NCI-H2227 (cell line): ENCODE measurements around the gene HIRIP3.
A peak's percentile ranks its signal among the peaks of the same experiment; 100 is the strongest.
"Not testable (repeated sequence)": the region's sequence is repeated elsewhere in the genome, so short reads cannot be mapped to it uniquely, and the experiment has no call there.

Source experiments
- DNase-seq: peaks from one replicate; lab custom pipeline; 2025; ENCODE audit not compliant: unreplicated experiment; lab: John Stamatoyannopoulos, UW

Gene HIRIP3

DNA sequence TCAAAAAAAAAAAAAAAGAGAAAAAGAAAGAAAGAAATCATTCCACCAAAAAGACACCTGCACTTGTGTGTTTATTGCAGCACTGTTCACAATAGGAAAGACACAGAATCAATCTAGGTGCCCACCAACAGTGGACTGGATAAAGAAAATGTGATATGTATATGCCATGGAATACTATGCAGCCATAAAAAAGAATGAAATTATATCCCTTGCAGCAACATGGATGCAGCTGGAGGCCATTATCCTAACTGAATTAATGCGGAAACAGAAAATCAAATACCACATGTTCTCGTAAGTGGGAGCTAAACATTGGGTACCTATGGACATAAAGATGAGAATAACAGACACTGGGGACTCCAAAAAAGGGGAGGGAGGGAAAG is 21.9 kb upstream of the HIRIP3 start:
- no peak for DNase-seq

DNA sequence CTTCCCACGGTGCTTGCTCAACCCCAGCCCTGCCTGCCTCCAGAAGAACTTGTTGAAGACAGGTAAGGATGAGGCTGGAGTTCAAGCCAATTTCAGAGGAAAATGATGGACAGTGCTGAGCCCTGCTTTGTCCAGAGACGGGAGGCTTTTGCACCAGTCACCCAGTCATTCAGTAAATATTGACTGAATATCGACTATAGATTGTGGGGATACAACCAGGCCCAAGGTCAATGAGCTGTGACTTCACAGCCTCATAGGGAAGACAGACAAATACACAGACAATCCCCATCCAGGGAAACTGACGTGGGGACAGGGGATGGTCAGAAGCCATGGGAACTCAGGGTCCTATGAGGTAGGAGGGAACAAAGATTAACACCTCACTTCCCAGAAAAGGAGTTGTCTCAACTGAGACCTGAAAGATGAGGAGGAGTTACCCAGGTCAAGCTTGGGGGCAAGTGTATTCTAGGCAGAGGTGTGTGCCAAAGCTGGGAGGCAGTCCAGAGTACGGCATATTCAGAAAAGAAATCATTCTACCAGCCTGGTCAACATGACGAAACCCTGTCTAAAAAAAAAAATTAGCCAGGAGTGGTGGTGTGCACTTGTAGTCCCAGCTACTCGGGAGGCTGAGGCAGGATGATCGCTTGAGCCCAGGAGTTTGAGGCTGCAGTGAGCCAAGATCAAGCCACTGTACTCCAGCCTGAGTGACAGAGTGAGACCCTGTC is 21.3 kb upstream of the HIRIP3 start:
- no peak for DNase-seq

DNA sequence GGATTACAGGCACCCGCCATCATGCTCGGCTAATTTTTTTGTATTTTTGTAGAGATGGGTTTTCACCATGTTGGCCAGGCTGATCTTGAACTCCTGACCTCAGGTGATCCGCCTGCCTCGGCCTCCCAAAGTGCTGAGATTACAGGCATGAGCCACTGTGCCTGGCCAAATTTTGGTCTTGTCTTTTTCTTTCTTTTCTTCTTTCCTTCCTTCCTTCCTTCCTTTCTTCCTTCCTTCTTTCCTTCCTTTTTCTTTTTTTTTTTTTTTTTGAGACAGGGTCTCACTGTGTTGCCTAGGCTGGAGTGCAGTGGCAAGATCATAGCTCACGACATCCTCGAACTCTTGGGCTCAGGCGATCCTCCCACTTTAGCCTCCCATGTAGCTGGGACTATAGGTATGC is 20.0 kb upstream of the HIRIP3 start:
- not testable (repeated sequence) for DNase-seq

DNA sequence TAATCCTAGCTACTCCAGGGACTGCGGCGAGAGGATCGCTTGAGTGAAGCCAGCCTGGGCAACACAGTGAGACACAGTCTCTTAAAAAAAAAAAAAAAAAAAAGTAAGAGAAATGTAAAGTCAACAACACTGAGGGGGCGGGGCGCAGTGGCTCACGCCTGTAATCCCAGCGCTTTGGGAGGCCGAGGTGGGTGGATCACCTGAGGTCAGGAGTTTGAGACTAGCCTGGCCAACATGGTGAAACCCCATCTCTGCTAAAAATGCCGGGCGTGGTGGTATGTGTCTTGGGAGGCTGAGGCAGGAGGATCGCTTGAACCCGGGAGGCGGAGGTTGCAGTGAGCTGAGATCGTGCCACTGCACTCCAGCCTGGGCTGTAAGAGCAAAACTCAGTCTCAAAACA is 17.2 kb upstream of the HIRIP3 start:
- DNase-seq, result not testable (repeated sequence)

DNA sequence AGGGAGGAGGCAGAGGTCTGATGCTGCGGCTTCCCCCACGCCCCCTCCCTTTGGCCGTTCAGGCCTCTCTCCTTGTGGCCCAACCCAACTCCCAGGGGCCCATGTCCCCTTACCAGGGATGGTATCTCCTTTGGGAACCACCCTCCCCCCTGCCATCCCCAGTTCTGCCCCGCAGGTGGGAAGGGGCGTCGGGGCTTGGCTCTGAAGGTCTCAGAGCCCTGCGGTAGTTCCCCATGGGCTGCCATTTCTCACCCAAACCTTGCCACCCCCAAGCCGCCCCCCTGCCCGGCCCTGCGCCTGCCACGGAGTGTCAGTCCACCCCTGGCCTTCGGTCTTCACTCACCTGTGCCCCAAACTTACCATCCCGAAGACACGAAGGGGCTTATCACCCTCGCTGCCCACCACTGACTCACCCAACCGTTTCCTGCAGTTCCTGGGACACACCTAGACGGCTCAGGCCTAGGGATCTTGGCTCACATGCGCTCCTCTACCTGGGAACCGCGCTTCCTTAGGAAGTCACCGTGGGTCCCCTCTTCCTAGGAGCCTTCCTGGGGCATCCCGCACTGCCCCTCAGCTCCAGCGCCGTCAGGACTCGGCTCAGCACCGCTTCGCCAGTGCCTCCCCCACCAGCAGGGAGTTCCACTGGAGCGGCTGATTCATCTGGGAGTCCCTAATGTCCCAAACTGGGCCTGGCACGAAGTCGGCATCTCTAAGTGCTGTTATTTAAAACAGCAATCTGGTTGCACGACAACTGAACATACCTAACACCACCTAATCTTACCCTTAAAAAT is 16.5 kb upstream of the HIRIP3 start:
- no peak for DNase-seq

DNA sequence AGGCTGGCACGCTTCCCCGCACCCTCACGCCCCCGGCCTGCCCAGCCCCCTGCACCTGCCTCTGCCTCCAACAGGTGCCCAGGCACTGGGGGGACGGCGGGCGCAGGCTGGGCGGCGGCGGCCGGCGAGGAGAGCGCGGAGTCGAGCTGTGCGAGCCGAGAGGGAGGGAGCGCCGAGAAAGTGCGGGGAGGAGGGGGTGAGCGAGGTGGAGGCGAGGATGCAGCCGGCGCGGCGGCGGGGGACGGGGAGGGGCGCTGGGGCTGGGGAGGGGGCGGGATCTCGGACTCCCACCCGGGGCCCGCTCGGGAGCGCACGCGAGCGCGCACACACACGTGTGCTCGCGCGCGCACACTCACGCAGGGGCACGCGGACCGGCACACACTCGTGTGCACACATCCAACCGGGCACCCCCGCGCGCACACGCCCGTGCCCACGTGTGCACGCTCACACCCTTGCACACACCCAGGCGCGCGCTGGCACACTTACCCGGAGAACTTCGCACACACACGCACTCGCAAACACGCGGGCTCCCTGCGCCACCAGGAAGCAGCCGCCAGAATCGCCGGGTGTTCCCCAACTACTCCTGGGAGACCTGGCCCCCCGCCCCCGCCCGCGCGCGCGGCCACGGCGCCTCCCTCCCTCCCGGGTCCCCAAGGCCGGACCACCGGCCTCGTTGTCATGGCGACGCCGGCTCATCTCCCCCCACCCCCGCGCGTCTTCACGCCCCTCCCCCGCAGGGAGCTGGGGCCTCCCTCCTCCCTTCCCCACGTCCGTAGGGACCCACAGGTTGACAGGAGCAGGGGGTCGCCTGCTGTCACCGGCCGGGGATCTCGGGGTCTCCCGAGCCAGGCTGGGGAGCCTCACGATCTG is 15.7 kb upstream of the HIRIP3 start, which contains the start of gene DOC2A:
TSS of gene DOC2A (minus strand) at position 184 of the 870 bp plus-strand sequence. CDS start 805 bp downstream, outside the sequence.
- peak; percentile 86 for DNase-seq

DNA sequence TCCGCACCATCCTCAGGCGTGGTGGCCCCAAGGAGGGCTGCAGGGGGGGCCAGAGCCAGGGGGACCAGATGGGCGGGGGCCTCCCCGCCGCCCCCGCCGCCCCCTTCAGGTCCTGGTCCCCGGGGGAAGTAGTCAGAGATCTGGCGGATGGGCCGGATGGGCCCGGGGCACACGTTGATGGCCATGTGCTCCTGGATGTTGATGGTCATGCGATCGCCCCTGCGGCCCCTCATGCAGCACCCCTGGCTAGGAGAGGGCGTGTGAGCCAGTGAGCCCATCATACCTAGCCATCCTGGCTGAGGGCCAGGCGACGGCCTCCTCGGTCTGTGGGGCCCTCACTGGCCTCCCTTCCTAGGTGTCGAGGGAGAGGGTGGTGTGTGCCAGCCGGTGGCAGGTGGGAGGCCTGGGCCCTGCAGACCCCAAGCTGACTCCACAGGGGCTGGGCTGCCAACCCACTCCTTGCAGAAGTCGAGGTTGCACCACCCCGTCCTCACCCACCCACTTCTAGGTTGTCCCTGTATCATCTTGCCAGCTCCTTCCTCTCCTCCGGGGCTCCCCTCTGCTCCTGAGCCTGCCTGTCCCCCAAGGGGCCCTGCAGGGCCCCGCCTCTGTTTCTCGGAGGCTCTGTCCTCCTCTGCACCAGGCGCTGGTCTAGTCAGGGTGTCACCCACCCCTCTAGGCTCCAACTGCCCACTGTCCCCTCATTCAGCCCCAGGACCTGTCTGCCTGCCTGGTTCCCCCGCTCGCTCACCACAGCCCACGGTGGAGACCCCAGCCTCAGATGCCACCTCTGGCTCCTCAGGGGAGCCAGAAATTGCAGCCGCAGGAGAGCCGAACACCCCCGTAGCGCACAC is 14.8 kb upstream of the HIRIP3 start:
- no peak for DNase-seq

DNA sequence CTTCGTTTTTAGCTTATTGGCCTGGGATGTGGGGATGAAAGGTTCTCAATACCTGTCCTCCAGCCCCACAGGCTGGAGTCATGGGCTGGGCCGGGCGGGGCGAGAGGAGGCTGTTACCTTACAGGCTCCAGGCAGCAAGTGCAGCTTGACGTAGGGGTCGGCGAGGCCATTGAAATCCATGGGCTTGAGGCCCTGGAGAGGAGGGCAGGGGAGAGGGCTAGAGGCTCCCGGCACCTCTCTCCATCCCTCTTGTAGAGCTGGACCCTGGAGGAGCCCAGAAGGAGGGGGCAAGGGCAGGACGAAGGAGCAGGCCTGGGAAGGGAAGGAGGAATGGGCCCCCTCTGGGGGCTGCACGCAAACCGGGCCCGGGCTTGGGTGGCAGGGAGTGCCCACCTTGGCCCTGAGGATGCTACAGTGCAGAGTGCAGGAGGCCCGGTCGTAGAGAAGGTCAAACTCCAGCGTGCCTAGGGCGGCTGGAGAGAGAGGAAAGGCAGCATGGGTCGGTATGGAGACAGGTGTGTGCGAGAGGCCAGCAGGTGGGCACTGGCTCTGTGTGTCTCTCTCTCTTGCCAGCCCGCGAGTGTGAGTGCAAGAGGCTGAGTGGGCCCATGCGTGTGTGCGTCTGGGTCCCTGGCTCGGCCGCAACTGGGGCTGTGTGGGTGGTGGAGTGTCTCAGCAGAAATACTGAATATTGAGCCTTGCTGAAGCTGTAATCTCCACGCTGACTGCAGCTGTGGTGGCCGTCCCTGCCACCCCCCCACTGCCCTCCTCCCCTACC is 13.9 kb upstream of the HIRIP3 start:
- no peak for DNase-seq

DNA sequence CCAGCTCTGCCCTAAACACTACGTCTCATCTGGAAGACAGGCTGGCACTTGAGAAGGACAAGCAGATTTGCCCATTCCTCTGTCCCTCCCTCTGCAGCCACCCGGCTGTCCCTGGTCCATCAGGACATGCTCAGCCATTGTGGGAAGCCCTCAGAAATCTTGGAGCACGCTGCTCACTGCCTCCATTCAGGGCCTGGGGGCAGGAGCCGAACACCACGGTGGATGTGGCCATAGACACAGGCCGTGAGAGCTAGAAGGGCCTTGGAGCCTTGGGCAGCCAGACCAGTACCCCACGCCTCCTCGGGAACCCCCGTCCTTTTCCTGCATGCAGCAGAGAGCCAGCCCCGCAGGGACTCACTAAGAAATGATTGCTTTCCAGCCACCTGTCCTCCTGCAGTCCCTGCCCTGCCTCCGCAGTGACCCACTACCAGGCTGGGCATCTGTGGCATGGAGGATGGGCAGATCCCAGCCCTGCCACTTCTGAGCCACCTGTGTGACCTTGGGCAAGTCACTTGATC is 12.0 kb upstream of the HIRIP3 start:
- no peak for DNase-seq

DNA sequence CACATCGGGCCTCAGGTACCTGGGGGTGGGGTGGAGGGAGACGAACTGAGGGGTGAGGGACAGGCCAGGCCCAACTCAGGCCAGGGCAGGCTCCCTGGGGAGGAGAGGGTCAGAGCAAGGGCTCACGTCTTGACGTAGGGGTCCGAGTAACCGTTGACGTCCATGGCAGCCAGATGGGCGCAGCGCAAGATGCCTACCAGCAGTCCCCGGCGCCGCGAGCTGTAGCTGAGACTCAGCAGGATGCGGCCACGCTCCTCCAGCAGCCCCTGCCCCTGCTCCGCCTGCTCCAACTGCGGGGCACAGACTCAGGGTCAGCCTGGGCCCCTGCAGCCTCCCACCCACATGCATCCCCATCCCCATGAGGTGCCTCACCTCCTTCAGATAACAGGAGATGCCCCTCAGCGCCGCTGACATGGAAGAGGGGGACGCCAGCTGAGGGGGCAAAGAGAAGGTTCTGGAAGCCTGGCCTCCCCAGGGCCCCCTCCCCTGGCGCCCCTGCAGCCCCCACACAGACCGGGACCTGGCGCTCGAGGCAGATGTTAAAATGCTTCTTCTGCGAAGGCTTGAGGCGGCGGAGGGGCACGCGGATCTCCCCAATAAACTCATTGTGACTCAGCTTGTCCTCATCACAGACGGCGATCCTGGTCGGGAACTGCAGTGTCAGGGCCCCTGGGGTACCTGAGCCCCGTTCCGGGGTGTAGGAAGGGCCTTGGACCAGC is 11.4 kb upstream of the HIRIP3 start:
- DNase-seq, result no peak

DNA sequence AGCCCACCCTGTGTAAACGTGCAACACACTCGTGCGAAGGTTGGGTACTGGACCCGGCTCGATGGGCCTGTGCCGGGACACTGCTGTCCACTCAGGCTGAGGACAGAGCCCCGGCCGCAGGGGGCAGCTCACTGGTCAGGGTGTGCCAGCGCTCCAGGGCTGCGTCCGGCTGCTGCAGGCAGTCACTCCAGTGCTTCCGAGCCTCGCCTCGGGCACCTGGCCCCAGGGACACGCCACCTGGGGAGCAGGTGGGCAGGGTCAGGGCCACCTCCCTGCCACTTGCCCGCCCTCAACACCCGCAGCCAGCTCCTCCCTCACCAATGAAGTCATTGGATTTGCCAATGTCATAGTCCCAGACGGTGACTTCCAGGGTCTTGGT is 10.7 kb upstream of the HIRIP3 start:
- DNase-seq, result no peak

DNA sequence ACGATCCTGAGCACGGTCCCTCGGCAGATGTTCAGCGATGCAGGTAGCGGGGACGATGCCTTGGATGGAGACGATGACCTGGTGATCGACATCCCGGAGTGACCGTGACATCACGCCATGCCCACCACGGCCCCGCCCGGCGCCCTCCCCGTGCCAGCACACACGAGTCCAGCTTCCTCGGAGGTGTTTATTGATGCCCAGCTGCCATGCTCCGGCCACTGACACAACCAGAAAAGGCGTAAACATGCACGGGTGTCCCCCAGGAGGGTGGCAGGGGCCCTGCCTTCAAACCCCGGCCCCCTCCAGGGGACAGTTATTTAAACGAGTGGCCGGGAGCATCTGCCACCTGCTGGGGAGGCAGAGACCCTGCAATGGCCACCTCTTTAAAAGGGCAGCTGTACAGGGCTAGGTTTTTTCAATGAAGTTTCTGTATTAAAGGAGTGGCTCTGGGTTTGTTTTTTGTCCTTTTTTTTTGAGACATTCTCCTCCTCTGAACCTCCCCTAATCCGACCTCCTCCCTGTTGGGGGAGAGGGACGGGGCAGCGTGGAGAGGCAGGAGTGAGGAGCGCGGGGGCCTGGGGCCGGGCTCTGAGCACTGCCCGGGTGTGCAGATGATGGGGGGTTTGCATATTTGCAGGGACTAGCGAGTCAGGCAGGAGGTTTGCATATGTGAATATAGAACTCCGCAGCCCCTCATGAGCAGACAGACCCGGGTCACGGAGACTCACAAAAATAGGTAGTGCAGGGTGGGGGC is 10.1 kb upstream of the HIRIP3 start:
- peak; percentile 69 for DNase-seq

DNA sequence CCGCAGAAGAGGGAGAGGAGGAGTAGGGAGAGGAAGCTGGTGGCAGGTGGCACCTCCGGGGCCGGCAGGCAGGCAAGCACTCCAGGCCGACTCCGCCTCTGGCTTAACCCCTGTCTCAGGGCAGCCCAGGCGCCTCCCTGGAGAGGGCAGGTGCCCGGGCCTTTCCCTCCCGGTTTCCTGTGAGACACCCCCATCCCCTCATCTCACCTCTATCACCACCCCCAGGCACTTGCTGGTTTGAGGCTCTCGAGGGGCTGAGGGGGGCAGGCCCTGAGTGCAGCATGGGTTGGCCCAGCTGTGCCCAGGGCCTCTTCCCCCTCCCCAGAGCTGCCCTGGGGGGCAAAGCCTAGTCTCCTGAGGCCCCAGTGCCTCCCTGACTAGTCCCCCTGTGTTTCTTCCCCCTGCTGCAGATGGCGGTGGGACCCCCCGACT is 9.4 kb upstream of the HIRIP3 start:
- peak; percentile 59 for DNase-seq

DNA sequence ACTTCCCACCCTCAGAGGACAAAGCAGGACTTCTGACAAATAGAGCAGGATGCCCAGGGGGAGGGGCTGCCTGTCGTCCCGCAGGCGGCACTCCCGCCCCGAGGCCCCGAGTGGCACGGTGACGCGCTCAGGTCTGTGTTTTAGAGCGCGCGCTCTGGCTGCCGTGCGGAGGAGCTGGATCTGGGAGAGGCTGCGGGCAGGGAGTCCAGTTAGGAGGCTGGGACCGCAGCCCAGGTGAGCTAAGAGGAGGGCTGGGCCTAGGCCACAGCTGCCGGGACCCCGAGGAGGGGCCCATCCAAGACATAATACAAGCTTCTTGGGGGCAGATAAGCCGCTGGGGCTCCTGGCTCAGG is 9.0 kb upstream of the HIRIP3 start:
- DNase-seq, result peak; percentile 59

DNA sequence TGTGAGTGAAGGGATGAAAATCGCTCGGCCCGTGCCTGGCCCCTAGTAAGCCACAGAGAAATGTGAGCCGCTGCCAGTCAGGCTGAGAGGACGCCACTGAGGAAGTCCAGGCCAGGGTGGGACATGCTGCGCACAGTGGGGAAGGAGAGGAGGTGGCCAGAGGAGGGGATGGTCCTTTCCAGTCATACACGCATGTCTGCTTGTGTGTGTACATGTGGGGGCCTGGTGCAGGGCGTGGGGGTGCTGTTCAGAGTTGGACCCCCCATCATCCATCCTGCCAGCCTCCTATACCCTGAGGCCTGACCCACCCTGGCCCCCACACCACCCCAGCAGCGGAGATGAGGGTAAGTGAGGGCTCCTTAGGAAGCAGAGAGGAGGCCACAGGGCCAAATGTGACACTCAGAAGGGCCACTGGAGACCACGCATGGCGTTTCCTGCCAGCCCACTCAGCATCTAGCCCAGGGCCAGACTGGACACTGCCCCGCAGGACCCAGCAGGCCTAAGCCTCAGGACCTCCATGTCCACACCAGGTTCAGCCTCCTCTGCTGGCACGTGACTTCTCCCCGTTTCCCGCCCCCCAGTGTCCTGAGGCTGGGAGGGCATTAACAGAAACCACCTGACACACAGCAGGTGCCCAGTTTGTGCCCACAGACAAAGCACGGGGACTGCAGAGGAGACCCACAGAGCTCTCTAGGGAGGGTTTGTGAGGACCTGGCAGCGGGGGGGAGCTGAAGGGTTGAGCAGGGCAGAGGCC is 8.4 kb upstream of the HIRIP3 start:
- peak; percentile 49 for DNase-seq

DNA sequence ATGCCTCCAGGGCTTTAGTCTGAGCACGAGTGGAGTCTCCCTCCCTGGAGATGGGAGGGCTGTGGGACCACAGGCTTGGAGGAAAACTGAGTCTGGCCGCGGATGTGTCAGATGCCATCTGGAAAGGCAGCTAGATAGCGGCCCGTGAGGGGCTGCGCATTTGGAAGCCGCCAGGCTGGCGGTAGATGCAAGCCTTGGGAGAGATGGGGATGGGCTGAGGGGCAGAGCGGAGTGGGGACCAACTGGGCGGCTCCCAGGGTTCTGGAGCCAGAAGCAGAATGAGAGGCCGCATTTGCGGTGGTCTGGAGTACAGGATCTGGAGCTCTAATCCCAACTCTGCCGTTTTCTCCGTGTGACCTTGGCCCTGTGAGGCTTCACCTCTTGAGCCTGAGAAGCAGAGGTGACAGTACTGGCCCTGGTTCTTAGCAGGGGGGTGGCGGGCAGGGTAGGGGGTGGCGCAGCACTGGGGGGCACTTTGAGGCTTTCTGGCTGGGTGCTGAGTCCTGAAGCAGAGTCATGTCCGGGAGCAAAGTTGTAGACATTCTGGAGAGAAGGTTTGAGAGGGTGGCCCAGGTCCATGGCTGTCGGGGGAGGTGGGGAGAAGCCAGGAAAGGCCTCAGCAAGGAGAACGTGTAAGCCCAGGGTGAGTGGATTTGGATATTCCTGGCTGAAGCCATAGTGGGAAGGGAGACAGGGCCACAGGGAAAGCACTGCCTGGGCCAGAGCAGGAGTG is 7.4 kb upstream of the HIRIP3 start:
- DNase-seq, result no peak
